Caco-2 (cell line): Measurements from ENCODE around the gene SLC35E1. TPM values are rescaled to one million over a fixed set of nuclear protein-coding genes. Genes with fewer than 3 reads are reported as not detected.
A peak's percentile ranks its signal among the peaks of the same experiment; 100 is the strongest.
"Not testable (repeated sequence)": the region's sequence is repeated elsewhere in the genome, so short reads cannot be mapped to it uniquely, and the experiment has no call there.

Experiments used
- BruUV-seq: library from RNA; stranded (reverse); fragments of 400-500 nt; replicated peaks from 2 replicates; lab custom pipeline; 2021; lab: Mats Ljungman, UMichigan
- CTCF ChIA-PET: fragments of 300-600 bp; sonication (Branson Sonifier 250); formaldehyde crosslinking; loops from one replicate; lab custom pipeline; 2022; ENCODE audit warnings: antibody characterized with exemption; lab: Charles Lee
- POLR2A ChIA-PET: fragments of 300-600 bp; sonication (Branson Sonifier 250); formaldehyde crosslinking; loops from one replicate; lab custom pipeline; 2022; ENCODE audit warnings: antibody characterized with exemption; lab: Charles Lee
- DNase-seq, 2 experiments: peaks; one replicate each; pipeline versions ENCODE4 v3.0.0 to v3.0.0-alpha.2; 2020 to 2022
- H3K27me3 ChIP-seq: replicated peaks from 2 replicates; pipeline ENCODE4 v1.6.0; 2011; ENCODE audit warnings: low read length; ENCODE audit not compliant: control insufficient read depth, insufficient read depth
- H3K36me3 ChIP-seq: 2 replicates; pipeline ENCODE4 v1.5.1; 2011; ENCODE audit warnings: low read length; ENCODE audit not compliant: control insufficient read depth, insufficient read depth
- H3K4me1 ChIP-seq: fragments of 250-450 bp; sonication (Bioruptor Pico); 2 replicates; pipeline ENCODE4 v1.5.1; 2020; ENCODE audit warnings: mild to moderate bottlenecking
- H3K4me3 ChIP-seq: 2 replicates; pipeline ENCODE4 v1.5.1; 2011; ENCODE audit warnings: low read depth, mild to moderate bottlenecking, control low read depth, low read length
- H3K9me3 ChIP-seq: fragments of 250-450 bp; sonication (Bioruptor Pico); 2 replicates; pipeline ENCODE4 v1.5.1; 2020; ENCODE audit warnings: mild to moderate bottlenecking, moderate library complexity
- H3K27ac Mint-ChIP-seq: one replicate; pipeline ENCODE4 v1.8.0; 2022; ENCODE audit warnings: mixed read lengths; ENCODE audit not compliant: unreplicated experiment
- H3K27me3 Mint-ChIP-seq: one replicate; pipeline ENCODE4 v1.8.0; 2022; ENCODE audit warnings: mixed read lengths; ENCODE audit not compliant: insufficient read depth, unreplicated experiment
- H3K36me3 Mint-ChIP-seq: one replicate; pipeline ENCODE4 v1.8.0; 2022; ENCODE audit warnings: mild to moderate bottlenecking, mixed read lengths; ENCODE audit not compliant: insufficient read depth, unreplicated experiment
- H3K4me1 Mint-ChIP-seq: one replicate; pipeline ENCODE4 v1.8.0; 2022; ENCODE audit warnings: low read depth, mixed read lengths; ENCODE audit not compliant: unreplicated experiment
- H3K4me3 Mint-ChIP-seq: one replicate; pipeline ENCODE4 v1.8.0; 2022; ENCODE audit warnings: mild to moderate bottlenecking, moderate library complexity, mixed read lengths; ENCODE audit not compliant: unreplicated experiment
- H3K9me3 Mint-ChIP-seq: one replicate; pipeline ENCODE4 v1.8.0; 2022; ENCODE audit warnings: mixed read lengths; ENCODE audit not compliant: unreplicated experiment
- intact Hi-C: fragments of 100-400 bp; cut with micrococcal nuclease; formaldehyde crosslinking; loops from one replicate; pipeline ENCODE4 v1.10.0; 2022; ENCODE audit not compliant: unreplicated experiment
- total RNA-seq: library from RNA; stranded (reverse); gene quantifications from 2 replicates; pipeline ENCODE4 v1.2.3, GENCODE V29; 2022
- TF ChIP-seq, protein P1 (sequence below), 2 experiments: fragments of 200-600 bp in 1 of 2; IDR thresholded peaks; 1 replicate in 1 of 2; 2 replicates in 1 of 2; pipeline versions ENCODE4 v1.5.1 to v1.8.0; 2011 to 2022; ENCODE audit warnings: antibody characterized with exemption in 1 of 2, control low read depth in 1 of 2, inconsistent platforms in 1 of 2, low read depth in 1 of 2, low read length in 1 of 2, mild to moderate bottlenecking in 1 of 2, moderate library complexity in 1 of 2; ENCODE audit not compliant: insufficient read depth in 1 of 2, severe bottlenecking in 1 of 2, unreplicated experiment in 1 of 2

SLC35E1 gene
- total RNA-seq, 1 experiment from 2014 or later = 37.9 TPM

DNA sequence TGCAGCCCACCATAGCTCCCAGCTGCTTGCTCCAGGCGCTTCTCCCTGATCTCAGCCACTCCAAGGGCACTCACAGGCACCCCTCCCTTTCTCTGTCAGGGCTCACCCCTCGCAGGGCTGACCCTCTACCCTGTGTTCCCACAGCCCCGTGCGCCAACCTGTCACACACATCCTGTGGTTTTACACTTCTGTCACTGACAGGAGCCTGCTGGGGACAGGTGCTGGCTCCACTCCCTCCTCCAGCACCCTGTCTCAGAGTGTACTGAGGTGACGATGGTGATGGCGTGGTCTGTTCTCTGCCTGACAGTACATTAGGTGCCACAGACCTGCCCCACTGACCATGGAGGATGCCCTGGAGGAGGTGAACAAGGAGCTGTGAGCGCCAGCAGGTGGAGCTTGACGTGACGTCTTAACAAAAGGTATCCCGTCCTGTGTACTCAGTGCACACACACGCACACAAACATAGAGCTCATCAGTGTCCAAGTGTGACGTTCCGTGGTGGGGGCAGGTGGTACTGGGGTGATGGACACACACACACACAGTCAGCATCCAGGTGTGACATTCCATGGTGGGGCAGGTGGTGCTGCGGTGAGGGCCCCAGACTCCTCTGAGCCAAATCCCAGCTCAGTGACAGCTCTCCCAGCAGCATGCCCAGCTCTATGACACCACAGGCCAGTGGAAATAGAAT is 55.1 kb downstream of the SLC35E1 start:
- no peaks in the 10 kb centered on the region for H3K27me3 Mint-ChIP-seq
- DNase-seq = no peak
- no peaks in the 10 kb centered on the region for H3K9me3 Mint-ChIP-seq
- Histone ChIP-seq H3K9me3 (no peaks in the 10 kb centered on the region), H3K4me1 (no peaks in the 10 kb centered on the region), H3K4me3 (no peak overlapping the region), H3K36me3 (peaks cover 2% of the 10 kb centered on the region; the same call in 1 of the 2 replicates), H3K27me3 (no peaks in the 10 kb centered on the region)
- TF ChIP-seq, protein P1, sequence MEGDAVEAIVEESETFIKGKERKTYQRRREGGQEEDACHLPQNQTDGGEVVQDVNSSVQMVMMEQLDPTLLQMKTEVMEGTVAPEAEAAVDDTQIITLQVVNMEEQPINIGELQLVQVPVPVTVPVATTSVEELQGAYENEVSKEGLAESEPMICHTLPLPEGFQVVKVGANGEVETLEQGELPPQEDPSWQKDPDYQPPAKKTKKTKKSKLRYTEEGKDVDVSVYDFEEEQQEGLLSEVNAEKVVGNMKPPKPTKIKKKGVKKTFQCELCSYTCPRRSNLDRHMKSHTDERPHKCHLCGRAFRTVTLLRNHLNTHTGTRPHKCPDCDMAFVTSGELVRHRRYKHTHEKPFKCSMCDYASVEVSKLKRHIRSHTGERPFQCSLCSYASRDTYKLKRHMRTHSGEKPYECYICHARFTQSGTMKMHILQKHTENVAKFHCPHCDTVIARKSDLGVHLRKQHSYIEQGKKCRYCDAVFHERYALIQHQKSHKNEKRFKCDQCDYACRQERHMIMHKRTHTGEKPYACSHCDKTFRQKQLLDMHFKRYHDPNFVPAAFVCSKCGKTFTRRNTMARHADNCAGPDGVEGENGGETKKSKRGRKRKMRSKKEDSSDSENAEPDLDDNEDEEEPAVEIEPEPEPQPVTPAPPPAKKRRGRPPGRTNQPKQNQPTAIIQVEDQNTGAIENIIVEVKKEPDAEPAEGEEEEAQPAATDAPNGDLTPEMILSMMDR (IDR thresholded peaks at IDR 0.05; ENCODE audit: insufficient read depth in 1 of 2, low read depth in 1 of 2, low read length in 1 of 2, severe bottlenecking in 1 of 2, unreplicated experiment in 1 of 2) = no peak
- no peak overlapping the region for H3K4me3 Mint-ChIP-seq
- peaks cover 64% of the 10 kb centered on the region for H3K36me3 Mint-ChIP-seq
- POLR2A ChIA-PET = interaction anchor here (0.5 kb wide), 1 partner anchor 26 kb away, joined by 3 read pairs; no protein-coding TSS in a partner anchor
- BruUV-seq = no TSS peak
- CTCF ChIA-PET = interaction anchor here (0.6 to 1.1 kb wide), 3 partner anchors 67 to 208 kb away, joined by 3 read pairs; no protein-coding TSS in a partner anchor
- no peaks in the 10 kb centered on the region for H3K4me1 Mint-ChIP-seq
- intact Hi-C loops = no loop called here
- H3K27ac Mint-ChIP-seq = no peak overlapping the region

GRCh38 chr19:16516381-16516780 is 55.8 kb downstream of the SLC35E1 start:
- no peaks in the 10 kb centered on the region for H3K9me3 Mint-ChIP-seq
- Histone ChIP-seq H3K27me3 (no peaks in the 10 kb centered on the region), H3K36me3 (peaks cover 2% of the 10 kb centered on the region; the same call in 1 of the 2 replicates), H3K9me3 (no peaks in the 10 kb centered on the region), H3K4me3 (no peak overlapping the region), H3K4me1 (no peaks in the 10 kb centered on the region)
- H3K27me3 Mint-ChIP-seq = no peaks in the 10 kb centered on the region
- H3K4me3 Mint-ChIP-seq = no peak overlapping the region
- H3K27ac Mint-ChIP-seq = no peak overlapping the region
- CTCF ChIA-PET = no interaction called here
- intact Hi-C loops = no loop called here
- BruUV-seq = no TSS peak
- H3K36me3 Mint-ChIP-seq = peaks cover 57% of the 10 kb centered on the region
- POLR2A ChIA-PET = no interaction called here
- no peaks in the 10 kb centered on the region for H3K4me1 Mint-ChIP-seq
- TF ChIP-seq, protein P1 (IDR thresholded peaks at IDR 0.05; ENCODE audit: insufficient read depth in 1 of 2, low read depth in 1 of 2, low read length in 1 of 2, severe bottlenecking in 1 of 2, unreplicated experiment in 1 of 2) = no peak
- no peak for DNase-seq

- H3K4me1 ChIP-seq = no peaks in the 10 kb centered on the region
- no peaks in the 10 kb centered on the region for H3K27me3 ChIP-seq
- no peak overlapping the region for H3K4me3 ChIP-seq
- DNase-seq = peak in 1 of 2 experiments; percentile 24
- no peaks in the 10 kb centered on the region for H3K27me3 Mint-ChIP-seq
- peaks cover 47% of the 10 kb centered on the region for H3K36me3 Mint-ChIP-seq
- no peaks in the 10 kb centered on the region for H3K9me3 Mint-ChIP-seq
- H3K9me3 ChIP-seq = no peaks in the 10 kb centered on the region
- H3K4me3 Mint-ChIP-seq = no peak overlapping the region
- ChIA-PET CTCF (interaction anchor here (0.9 to 1.4 kb wide), 4 partner anchors 19 to 73 kb away, joined by 4 to 8 read pairs (median 6); partner anchors contain the start of genes C19orf44 and CALR3), POLR2A (no interaction called here)
- no TSS peak for BruUV-seq
- no peaks in the 10 kb centered on the region for H3K4me1 Mint-ChIP-seq
- intact Hi-C loops = loop anchor here (2.0 kb wide), 1 partner anchor 74 kb away; no protein-coding TSS in a partner anchor
- TF ChIP-seq, protein P1 (IDR thresholded peaks at IDR 0.05; ENCODE audit: insufficient read depth in 1 of 2, low read depth in 1 of 2, low read length in 1 of 2, severe bottlenecking in 1 of 2, unreplicated experiment in 1 of 2) = peak in 1 of 2 experiments; percentile 13
- H3K36me3 ChIP-seq = no peaks in the 10 kb centered on the region
- H3K27ac Mint-ChIP-seq = no peak overlapping the region
These were observed 57.7 kb downstream of the SLC35E1 start for GRCh38 chr19:16514383-16515019.

GRCh38 chr19:16512611-16513010 is 59.6 kb downstream of the SLC35E1 start:
- H3K36me3 ChIP-seq = not testable (repeated sequence)

More at GRCh38 chr19:16512611-16513010, 59.6 kb downstream of the SLC35E1 start:
- H3K4me3 ChIP-seq, H3K4me1 Mint-ChIP-seq, H3K9me3 Mint-ChIP-seq, H3K4me1 ChIP-seq, POLR2A ChIA-PET, H3K27me3 ChIP-seq, intact Hi-C loops, DNase-seq, BruUV-seq, H3K4me3 Mint-ChIP-seq, H3K27me3 Mint-ChIP-seq, H3K9me3 ChIP-seq, H3K27ac Mint-ChIP-seq, CTCF ChIA-PET: not testable (repeated sequence)
- peaks cover 32% of the 10 kb centered on the region for H3K36me3 Mint-ChIP-seq
